Measurements from ENCODE around the gene ASGR1. TPM values are rescaled to one million over a fixed set of nuclear protein-coding genes. Genes with fewer than 3 reads are reported as not detected.

The ASGR1 gene
- total RNA-seq, 3 donors from 2014 or later = 1.0 to 1.4 (median 1.3) TPM

DNA sequence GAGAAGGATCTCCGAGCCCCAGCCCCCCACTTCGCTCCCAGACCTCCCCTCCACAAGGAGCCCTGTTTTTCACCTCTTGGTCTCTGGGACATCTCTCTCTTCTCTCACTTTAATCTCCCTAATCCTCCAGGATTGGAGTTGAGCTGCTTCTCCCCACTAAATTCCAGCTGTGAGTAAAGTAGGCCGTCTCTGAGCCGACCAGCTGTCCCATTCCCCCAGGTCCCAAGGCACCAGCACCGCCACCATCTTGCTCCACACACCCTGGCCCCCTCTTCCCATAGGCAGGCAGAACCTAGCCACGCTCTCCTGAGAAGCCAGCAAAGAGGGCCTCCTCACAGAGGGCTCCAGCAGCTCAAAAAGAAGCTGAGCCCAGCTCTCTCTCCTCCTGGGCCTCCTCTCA is 39.6 kb upstream of the ASGR1 start:
- Histone ChIP-seq H3K4me1 (peaks cover 4 to 38% of the 10 kb centered on the region in 2 donors), H3K27ac (peak overlapping the region; percentile 100), H3K36me3 (no peaks in the 10 kb centered on the region), H3K4me3 (no peak overlapping the region), H3K9me3 (no peaks in the 10 kb centered on the region), H3K27me3 (no peaks in the 10 kb centered on the region)
- intact Hi-C loops (cut with DNase I; ENCODE audit: low total_unique reads) = no loop called here
- TF ChIP-seq POLR2AphosphoS5 (IDR thresholded peaks at IDR 0.05) = no peak
- DNase-seq (ENCODE audit: low spot score in 2 of 2) = no peak

DNA sequence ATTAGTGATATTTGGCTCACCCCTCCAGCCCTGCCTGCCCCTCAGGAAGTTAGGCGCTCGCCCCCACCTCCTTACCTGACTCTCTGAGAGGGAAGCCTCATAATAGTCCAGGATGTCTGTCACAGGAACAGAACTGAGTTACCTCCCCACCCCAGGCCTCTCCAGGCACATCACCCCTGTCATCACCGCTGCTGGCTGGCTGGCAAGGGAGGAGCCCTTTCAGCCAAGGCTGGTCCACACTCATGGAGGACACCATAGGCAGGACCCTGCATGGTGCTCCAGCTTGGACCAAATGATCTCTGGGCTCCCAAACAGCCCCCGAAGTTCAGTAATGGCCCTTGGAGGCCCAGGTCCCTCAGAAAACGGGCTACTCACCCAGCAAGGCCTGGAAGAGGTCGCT is 39.0 kb upstream of the ASGR1 start:
- intact Hi-C loops (cut with DNase I; ENCODE audit: low total_unique reads) = no loop called here
- H3K36me3 ChIP-seq = no peaks in the 10 kb centered on the region
- no peaks in the 10 kb centered on the region for H3K9me3 ChIP-seq
- TF ChIP-seq CTCF (IDR thresholded peaks at IDR 0.05) (no peak), POLR2A (IDR thresholded peaks at IDR 0.05) (no peak), POLR2AphosphoS5 (IDR thresholded peaks at IDR 0.05) (no peak)
- H3K27me3 ChIP-seq = no peaks in the 10 kb centered on the region
- H3K27ac ChIP-seq = peak overlapping the region; percentile 100
- peak overlapping the region; percentile 44 to 70 (median 47) for H3K4me3 ChIP-seq
- DNase-seq (ENCODE audit: low spot score in 2 of 2) = no peak
- peaks cover 4 to 38% of the 10 kb centered on the region in 2 donors for H3K4me1 ChIP-seq

DNA sequence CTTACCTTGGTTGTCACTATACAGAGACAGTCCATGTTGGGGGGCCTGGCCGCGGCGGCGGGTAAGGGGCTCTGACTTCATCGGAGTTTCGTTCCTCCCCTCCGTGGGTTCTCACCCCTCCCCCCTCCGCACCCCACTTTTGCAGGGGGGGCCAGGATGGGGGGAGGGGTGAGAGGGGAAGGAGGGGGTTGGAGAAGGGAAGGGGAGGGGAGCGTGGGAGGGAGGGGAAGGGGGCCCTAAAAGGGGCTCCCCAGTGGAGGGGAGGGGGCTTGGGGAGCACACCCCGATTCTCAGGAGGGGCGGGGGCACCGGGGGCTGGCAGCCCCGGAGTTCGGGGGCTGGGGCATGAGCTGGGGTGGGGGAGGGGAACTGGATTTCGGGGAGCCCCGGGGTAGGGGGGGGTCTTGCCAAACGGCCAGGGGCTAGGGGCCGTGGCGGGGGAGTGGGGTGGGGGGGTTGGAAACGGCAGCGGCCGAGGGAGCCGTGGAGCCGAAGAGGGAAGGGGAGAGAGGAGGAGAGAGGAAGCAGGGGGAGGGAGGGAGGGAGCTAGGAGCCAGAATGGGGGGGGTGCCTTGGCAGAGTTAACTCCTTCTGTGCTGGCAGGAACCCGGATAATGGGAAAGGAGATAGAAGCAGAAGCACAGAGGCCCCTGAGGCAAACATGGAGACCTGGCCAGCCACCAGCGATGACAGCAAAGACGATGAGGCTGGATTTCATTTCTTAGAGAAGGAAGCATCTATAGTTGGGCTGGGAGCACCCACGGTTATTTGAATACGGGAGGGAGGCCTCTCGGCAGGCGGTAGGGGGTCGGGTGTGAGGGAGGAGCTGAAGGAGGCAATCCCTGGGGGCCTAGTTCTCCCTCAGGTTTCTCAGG is 38.2 kb upstream of the ASGR1 start:
- Histone ChIP-seq H3K27me3 (no peaks in the 10 kb centered on the region), H3K4me1 (peaks cover 4 to 38% of the 10 kb centered on the region in 2 donors), H3K36me3 (no peaks in the 10 kb centered on the region), H3K9me3 (no peaks in the 10 kb centered on the region), H3K4me3 (peak overlapping the region; percentile 44 to 70 (median 47)), H3K27ac (peak overlapping the region; percentile 100)
- intact Hi-C loops (cut with DNase I; ENCODE audit: low total_unique reads) = no loop called here
- no peak for DNase-seq (ENCODE audit: low spot score in 2 of 2)
- TF ChIP-seq POLR2AphosphoS5 (IDR thresholded peaks at IDR 0.05) (no peak), POLR2A (IDR thresholded peaks at IDR 0.05) (no peak), CTCF (IDR thresholded peaks at IDR 0.05) (no peak)

DNA sequence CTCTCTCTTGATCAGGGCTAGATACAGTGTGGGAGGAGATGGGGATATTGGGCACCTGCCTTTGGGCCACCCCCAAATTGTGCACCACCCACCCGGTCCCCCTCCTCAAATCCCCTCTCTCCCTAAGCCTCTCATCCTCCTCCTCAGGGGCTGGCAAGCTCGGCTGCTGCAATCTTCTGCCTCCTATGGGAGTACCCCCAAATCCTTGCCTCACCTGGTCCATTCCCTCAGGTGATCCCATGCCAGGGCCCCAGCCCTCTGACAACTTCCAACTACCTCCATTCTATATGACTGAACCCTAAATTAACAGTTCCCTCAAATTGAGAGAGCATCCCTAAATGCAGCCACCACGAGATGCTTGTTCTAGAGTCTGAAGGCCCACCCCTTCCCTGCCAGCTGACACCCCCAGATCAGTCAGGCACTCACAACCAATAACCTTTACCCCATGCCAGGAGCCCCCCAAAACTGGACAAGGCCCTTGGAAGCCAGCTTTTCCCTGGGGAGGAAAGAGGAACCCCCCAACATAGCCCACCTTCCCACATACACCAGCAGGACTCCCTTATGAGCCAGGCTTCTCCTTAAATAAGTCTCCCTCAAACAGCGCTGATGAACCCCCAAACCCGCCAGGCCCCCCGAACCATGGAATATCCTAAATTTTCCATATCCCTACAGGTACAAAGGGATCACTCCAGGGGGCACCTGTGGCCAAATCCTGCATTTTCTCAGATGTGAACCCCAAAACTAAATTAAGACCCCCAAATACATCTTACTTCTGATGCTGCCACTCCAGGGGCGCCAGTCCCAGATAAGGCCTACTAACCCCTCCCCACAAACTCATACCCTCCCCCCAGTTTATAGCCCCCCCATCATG is 37.3 kb upstream of the ASGR1 start:
- H3K4me3 ChIP-seq = peak overlapping the region; percentile 44 to 70 (median 47)
- no peak for TF ChIP-seq POLR2A (IDR thresholded peaks at IDR 0.05)
- TF ChIP-seq CTCF (IDR thresholded peaks at IDR 0.05) = no peak
- TF ChIP-seq POLR2AphosphoS5 (IDR thresholded peaks at IDR 0.05) = no peak
- H3K27me3 ChIP-seq = no peaks in the 10 kb centered on the region
- H3K27ac ChIP-seq = peak overlapping the region; percentile 100
- H3K9me3 ChIP-seq = no peaks in the 10 kb centered on the region
- peaks cover 4 to 37% of the 10 kb centered on the region in 2 donors for H3K4me1 ChIP-seq
- DNase-seq (ENCODE audit: low spot score in 2 of 2) = no peak
- H3K36me3 ChIP-seq = no peaks in the 10 kb centered on the region
- intact Hi-C loops (cut with DNase I; ENCODE audit: low total_unique reads) = no loop called here

DNA sequence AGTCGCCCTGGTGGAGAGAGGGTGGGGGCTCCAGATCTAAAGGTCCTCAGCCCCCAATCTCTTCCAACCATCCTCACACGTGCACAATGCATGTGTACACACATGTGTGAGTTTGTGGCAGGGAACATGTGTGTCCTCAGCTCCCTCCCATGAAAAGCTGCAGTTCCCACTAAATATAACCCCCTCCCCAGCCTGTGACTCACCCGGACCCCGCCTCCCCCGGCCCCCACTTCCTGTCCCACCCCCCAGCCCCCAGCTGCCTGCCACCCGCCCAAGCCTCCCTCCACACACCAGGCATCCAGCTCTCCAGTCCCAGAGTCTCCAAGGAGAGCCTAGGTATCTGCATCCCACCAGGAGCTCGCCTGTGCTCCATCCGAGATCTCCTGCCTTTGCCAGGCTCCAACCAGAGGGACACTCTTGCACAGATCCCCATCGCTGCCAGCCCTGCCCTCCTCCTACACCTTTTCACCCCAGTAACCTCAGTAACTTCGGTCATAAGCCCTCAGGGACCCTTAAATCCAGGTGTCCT is 36.5 kb upstream of the ASGR1 start:
- no peak for DNase-seq (ENCODE audit: low spot score in 2 of 2)
- no peaks in the 10 kb centered on the region for H3K27me3 ChIP-seq
- no peak for TF ChIP-seq POLR2AphosphoS5 (IDR thresholded peaks at IDR 0.05)
- no peak for TF ChIP-seq POLR2A (IDR thresholded peaks at IDR 0.05)
- no peak for TF ChIP-seq CTCF (IDR thresholded peaks at IDR 0.05)
- H3K36me3 ChIP-seq = no peaks in the 10 kb centered on the region
- peak overlapping the region; percentile 2 to 70 (median 61) for H3K4me3 ChIP-seq
- H3K27ac ChIP-seq = peak overlapping the region; percentile 100
- H3K9me3 ChIP-seq = no peaks in the 10 kb centered on the region
- intact Hi-C loops (cut with DNase I; ENCODE audit: low total_unique reads) = no loop called here
- peaks cover under 1 to 29% of the 10 kb centered on the region in 2 donors for H3K4me1 ChIP-seq

Measured in breast epithelium (tissue), 4 donors.